ENCODE results near the gene KRTAP5-2. TPM values are rescaled to one million over a fixed set of nuclear protein-coding genes. Genes with fewer than 3 reads are reported as not detected.

Gene KRTAP5-2
- polyA plus RNA-seq, 10 donors: 0.30 TPM; not detected in 9

- no peak for DNase-seq
Observed at GRCh38 chr11:1567721-1568100, 30.4 kb downstream of the KRTAP5-2 start.

- DNase-seq: no peak
Observed at GRCh38 chr11:1567052-1567720, 30.9 kb downstream of the KRTAP5-2 start.

- DNase-seq: no peak
Observed at GRCh38 chr11:1566381-1567051, 31.6 kb downstream of the KRTAP5-2 start.

GRCh38 chr11:1565904-1566247 lies 32.2 kb downstream of the KRTAP5-2 start:
- DNase-seq: no peak

GRCh38 chr11:1565173-1565903 lies 32.8 kb downstream of the KRTAP5-2 start:
- no peak for DNase-seq

DNA sequence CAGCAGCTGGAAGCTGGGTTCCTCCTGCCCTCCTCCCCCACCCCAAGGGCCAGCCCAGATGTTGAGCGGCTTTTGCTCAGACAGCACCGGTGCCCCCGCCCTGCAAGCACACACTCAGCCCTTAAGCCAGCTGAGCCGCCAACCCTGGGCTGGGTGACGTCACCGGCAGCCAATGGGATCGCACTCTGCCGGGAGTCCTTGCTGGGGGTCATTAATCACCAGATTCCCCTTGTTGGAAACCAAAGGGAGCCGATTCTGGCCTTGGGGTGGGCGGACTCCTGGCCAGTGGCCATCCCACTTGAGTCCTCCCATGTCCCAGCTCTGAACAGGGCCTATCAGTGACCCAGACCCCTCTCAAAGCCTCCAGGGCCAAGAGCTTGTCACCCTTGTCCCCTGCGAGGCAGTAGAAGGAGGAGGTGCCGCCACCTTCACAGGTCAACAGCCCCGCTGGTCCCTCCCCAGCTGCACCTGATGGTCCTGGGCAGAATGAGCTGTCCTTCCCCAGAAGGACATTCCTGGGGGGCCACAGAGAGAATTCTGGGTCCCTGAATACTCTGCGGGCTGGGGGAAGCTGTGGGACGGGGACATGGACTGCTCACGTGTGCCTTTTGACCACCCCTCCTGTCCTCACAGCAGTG lies 33.4 kb downstream of the KRTAP5-2 start:
- peak in 2 of 3 donors; percentile 66 for DNase-seq

DNA sequence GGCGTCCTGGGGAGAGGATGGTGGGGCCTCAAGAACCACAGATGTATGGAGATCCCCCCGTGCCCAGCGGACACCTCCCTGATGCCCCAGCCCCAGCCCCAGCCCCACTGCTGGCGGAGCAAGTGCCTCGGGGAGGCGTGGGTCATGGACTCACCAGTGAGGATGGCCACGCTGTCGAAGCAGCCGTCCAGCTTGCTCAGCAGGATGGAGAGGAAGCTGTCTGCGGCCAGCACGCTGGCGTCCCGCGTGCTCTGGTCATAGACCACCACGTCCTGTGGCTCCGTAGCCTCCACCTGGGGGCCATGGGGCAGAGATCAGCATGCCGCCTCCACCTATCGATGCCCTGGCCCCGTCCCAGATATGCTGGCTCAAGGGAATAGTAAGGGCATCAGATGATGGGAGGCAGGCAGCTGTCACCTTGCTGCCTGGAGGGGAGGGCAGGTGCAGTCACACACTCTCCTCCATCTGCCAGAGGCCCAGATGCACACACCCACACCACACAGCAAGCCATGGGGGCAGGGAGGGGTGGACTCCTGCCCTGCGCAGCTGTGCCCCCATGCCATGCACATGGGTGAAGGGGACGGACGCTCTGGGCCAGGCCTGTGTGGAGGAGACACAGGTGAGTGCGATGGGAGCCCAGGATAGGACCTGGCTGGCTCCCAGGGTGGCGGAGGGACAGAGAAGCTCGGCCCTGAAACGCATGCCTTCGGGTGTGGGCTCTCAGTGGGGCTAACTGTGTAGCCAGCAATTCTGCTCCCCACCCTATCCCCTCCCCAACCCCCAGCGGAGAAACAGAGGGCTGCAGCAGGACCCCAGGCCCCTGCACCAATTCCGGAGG lies 34.2 kb downstream of the KRTAP5-2 start:
- DNase-seq: no peak

- DNase-seq: no peak
Observed at GRCh38 chr11:1563149-1563638, 34.9 kb downstream of the KRTAP5-2 start.

GRCh38 chr11:1562469-1563148 lies 35.5 kb downstream of the KRTAP5-2 start:
- no peak for DNase-seq

GRCh38 chr11:1561955-1562354 lies 36.1 kb downstream of the KRTAP5-2 start:
- DNase-seq: no peak

DNA sequence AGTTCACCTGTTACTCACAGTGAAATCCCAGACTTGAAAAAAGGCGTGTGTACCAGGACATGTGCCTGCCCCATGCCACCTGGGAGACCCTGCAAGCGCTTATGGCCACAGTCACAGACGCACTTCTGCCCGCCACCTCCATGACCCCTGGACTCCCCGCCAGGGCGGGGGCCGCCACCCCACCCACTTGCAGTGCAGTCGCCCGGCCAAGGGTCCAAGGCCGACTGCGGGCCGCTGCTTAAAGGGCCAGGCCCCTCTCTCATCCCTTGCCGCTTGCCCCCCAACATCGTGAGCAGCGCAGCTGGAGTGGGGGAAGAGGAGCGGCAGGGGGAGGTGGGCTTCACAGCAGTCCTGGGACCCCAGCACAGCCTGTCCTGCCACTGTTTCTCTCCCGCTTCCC lies 36.8 kb downstream of the KRTAP5-2 start:
- DNase-seq: no peak

DNA sequence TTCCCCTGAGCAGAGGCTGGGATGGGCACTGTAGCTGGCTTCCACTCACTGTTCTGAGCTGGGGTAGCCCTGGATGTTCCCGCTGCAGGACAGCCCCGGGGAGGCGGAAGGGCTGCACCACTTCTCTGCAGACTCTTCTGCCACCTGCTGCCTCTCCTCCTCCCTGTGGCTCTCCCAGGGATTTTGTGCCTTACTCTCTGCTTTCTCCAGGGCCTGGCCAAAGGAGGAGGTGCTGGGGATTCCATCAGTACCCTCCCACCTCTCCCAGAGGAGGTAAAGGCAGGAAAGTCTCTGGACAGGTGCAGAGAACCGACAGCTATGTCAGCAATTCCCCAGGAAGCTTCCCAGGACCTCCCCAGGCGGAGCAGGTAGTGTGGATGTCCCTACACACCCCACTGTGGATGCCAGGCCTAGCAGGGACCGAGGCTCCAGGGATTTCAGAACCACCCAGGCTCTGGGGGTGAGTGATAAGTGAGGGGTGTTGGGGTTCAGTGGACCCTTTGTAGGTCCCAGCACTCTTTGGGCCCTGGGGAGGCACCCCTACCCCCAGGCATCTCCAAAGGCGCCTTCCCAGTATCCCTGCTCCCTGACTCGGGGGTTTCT lies 37.3 kb downstream of the KRTAP5-2 start:
- DNase-seq: no peak

DNA sequence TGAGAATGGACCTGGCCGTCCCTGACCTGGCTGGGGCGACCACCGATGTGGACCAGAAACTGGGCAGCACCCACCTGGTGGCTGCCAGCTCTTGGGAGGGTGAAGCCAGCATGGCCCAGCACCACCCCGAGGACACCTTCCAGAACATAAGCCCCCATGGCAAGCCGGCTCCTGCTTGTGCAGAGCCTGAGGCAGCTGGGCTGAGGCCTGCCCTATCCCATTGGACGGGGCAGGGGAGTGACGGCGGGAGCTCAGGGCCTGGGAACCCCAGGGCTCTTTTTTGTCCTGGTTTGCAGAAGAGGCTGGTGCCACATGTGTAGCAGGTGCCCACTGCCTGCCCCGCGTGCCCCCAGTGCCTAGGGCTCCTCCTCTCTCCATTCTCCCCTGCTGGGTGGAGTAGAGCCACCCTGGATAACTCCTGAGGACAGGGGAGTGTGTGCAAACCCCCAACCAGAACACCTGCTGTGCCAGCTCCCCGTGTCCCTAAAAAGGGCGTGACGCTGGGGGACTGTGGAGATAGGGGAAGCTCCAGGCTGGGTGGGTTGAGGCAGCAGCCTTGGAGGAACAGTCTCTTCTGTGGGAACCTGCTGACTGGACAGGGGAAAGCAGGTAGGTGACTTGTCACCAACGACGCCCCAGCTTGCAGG lies 38.0 kb downstream of the KRTAP5-2 start:
- DNase-seq: no peak

DNA sequence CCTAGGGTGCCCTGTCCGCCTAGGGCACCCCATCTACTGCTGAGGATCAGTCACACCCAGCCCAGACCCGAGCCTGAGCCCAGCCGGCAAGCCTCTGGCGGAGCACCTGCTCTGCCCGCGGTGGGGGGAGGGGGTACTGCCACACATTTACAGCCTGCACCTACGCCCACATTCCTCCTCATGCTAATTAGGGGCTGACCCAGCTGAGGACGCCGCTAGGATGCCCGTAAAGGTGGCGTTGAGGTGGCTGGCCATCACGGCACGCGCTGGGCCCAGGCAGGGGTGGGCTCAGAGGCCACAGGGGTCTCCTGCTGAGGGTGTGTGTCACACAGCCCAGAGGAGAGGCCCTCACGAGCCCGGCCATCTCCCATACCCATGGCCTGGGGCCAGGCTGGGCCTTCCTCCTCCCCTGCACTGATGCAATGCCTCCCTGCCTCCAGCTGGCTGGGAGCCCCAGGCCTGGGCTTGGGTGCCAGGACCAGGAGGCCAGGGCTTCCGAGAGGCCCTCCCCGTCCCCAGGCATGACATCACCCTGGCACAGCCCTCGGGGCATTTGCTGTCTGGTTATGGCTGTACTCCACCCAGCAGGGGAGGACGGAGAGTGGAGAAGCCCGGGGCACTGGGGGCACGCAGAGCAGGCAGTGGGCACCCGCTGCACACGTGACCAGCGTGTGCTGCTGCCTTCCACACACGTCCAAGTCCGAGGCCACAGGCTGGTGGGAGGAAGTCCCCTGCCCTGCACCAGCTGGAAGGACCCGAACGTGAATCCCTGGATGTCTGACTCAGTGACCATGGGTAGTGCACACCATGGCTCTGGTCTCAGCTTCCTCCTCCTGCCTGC lies 38.8 kb downstream of the KRTAP5-2 start:
- DNase-seq: peak; percentile 69 to 83 (median 78)

DNA sequence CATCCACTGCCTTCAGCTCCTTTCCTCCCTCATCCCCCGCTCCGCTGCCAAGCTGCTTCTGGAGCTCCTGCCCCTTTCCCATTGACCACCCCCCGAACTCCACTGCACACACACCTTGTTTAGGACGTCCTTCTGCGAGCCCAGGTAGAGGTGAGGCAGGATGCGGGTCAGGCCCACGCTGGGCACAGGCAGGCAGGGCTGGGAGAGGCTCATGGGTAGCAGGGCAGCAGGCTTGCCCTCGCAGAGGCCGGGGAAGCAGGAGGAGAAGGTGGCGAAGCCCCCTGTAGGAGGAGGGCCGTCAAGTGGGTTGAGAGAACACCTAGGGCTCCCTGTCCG lies 39.4 kb downstream of the KRTAP5-2 start:
- no peak for DNase-seq

DNA sequence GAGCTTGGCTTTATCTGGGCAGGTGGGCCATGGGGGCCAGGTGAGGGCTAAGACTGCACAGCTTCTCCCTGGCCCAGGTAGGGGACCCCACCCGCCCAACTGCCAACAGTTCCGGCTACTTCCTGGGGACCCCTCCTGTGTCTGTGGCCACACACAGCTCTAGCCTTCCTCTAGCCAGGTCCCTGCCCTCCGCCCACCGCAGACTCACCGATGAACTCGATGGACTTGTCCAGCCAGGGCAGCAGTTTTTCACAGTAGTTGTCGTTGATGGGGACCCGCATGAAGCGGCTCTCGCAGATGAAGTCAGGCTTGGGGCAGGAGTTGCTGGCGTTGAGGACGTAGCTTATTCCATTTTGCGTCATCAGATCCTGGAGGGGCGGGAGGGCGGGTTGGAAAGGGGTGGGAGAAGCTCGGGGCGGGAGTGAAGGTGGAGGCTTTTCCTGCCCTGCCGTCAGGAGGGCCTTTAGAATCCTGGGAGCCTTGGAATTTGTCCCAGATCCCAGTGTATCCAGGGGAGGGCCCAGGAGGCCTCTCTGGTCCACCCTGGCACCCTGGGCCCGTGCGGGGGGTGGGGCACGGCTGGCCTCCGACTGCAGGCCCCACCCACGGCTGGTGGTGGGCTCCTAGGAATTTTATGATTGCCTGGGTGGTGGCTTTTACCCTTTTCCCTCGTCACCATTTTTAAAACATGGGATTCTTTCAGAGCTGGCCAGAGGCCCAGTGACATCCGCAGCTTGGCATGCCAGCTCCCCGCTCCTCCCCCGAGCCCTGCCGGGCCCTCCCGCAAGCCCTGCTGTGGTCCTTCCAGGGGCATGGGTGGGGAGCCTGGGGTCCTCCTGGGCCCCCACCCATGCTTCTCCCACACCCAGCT lies 40.0 kb downstream of the KRTAP5-2 start:
- peak in 2 of 3 donors; percentile 59 to 72 for DNase-seq

DNA sequence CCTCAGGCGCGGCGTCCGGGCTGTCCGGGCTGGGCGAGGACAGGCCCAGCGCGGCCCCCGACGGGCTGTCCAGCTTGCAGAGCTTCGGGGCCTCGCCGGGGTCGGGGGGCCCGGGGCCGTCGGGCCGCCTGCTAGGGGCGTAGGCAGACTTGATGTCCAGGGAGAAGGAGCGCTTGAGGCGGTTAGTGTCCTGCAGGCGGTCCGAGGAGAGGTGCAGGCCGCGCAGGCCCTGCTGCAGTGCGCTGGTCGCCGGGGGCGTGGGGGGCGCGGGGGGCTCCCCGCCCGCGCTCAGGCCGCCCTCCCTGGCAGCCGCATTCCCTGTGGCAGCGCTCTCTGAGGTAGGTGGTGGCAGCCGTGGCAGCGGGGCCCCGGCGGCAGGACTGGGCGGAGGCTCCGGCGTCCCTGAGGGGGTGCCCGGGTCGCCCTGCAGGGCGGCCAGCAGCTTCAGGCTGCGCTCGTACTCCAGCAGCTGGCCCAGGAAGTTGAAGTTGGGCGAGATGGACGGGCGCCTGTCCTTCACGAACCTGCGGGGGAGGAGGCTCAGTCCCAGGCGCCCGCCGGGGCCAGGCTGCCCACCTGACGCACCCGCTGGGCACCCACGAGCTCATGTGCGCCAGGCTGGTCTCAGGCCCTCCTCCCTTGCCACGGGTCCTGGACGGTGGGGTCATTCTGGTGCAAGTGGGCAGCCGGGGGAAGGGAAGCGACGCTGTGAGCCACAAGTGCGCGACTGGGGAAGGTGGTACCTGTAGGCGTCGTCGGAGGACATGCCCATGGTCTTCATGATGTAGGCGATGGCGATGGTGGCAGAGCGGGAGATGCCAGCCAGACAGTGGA lies 40.8 kb downstream of the KRTAP5-2 start:
- no peak for DNase-seq

All from muscle of back (tissue), 11 donors.